GM18951 (cell line): ENCODE results near the gene EPB42.
"Not testable (repeated sequence)": the region's sequence is repeated elsewhere in the genome, so short reads cannot be mapped to it uniquely, and the experiment has no call there.

ENCODE experiments used
- POLR2A ChIP-seq: IDR thresholded peaks from 4 replicates; pipeline ENCODE4 v1.6.1; 2011; ENCODE audit warnings: mild to moderate bottlenecking; ENCODE audit not compliant: insufficient read length, insufficient read depth; ENCODE audit errors: extremely low read depth
- in situ Hi-C: fragments of 300-500 bp; cut with MboI; formaldehyde crosslinking; loops from one replicate; pipeline ENCODE4 v1.12.0; 2022; ENCODE audit warnings: low sequenced_read_pairs, mixed read lengths, inconsistent platforms; ENCODE audit not compliant: unreplicated experiment

Gene EPB42

DNA sequence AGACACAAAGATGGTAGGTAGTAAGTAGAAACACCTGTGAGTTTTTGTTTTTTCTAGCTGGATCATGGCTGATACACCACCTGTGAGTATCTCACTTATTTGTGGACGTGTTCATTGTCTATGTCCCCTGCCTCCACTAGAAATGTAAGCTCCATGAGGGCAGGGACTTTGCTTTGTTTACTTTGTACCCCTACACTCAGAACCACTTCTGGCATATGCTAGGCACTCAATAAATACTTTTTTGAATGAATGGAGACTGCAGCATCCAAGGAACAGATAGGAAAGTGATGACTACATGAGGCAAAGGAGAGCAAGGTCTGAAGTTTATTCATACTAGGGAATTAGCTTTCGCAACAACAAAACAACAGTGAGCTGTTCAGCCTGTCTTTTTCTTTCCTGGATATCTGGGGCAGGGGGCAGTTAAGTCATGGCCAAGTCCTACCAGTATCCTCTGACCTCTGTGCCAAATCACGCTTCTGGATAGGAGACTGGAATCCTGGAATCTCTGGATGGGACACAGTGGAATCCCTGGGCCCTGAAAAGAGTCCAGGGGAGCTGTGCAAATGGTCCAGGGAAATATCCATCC, 11.6 kb upstream of the EPB42 start:
- in situ Hi-C loops: loop anchor here (5.0 kb wide), 1 partner anchor 55 kb away; no protein-coding TSS in a partner anchor
- TF ChIP-seq POLR2A: no peak

DNA sequence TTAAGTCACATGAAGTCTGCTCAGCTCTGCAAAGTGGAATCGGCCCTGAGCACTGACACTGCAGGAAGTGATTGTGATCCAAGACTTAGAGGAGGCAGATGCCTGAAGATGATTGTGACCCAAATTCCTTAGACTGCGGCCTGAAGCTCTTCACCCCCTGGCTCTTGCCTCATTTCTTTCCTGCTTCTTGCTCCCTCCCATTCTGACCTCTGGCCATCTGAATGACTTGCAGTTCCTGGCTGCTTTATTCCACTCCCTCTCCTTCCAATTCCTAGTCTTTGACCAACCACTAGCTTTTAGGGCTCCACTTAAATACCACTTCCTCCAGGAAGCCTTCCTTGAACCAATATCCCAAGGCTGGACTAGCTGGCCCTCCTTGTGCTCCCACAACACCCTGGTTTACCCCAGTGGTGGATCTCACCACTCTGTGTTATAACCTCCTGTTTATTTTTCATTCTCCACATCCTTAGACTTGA, 9.9 kb upstream of the EPB42 start:
- in situ Hi-C loops: loop anchor here (5.0 kb wide), 1 partner anchor 57 kb away; no protein-coding TSS in a partner anchor
- no peak for TF ChIP-seq POLR2A

DNA sequence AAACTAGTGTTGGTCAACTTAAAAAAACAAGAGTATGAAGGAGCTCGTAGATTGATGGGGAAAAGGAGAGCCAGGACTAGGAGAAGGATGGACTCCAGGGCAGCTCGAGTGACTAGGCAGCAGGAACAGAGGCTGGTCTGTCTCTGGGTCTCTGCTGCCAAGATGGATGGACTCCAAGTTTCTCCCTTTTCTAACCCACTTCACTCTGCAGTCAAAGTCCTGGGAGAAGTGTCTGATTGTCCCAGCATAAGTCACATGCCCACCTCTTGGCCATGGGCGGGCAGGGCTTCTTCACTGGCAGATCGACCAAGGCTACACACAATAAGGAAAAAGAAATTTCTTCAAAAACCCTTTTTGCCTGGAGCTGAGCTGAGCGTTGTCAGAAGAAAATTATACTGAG, 9.2 kb upstream of the EPB42 start:
- no peak for TF ChIP-seq POLR2A
- in situ Hi-C loops: loop anchor here (5.0 kb wide), 1 partner anchor 57 kb away; no protein-coding TSS in a partner anchor

DNA sequence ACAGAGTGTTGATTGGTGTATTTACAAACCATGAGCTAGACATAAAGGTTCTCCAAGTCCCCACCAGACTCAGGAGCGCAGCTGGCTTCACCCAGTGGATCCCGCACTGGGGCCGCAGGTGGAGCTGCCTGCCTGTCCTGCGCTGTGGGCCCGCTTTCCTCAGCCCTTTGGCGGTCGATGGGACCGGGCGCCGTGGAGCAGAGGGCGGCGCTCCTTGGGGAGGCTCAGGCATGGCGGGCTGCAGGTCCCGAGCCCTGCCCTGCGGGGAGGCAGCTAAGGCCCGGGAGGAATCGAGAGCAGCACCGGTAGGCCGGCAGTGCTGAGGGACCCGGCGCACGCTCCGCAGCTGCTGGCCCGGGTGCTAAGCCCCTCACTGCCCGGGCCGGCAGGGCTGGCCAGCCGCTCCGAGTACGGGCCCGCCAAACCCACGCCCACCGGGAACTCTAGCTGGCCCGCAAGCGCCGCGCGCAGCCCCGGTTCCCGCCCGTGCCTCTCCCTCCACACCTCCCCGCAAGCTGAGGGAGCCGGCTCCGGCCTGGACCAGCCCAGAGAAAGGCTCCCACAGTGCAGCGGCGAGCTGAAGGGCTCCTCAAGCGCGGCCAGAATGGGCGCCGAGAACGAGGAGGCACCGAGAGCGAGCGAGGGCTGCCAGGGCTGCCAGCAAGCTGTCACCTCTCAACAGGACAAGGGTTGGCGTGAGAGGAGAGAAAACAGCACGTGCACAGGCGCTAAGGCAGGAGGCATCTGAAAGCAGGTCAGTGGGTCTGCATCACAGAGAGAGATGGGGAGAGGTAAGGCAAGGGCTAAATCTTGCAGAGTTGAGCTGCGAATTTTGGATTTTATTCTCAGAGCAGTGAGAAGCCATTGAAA, 5.9 kb upstream of the EPB42 start:
- TF ChIP-seq POLR2A: no peak
- in situ Hi-C loops: no loop called here

DNA sequence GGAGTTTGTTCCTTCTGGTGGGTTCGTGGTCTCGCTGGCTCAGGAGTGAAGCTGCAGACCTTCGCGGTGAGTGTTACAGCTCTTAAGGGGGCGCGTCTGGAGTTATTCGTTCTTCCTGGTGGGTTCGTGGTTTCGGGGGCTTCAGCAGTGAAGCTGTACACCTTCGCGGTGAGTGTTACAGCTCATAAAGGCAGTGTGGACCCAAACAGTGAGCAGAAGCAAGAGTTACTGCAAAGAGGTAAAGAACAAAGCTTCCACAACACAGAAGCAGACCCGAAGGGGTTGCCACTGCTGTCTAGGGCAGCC, 5.1 kb upstream of the EPB42 start:
- in situ Hi-C loops: not testable (repeated sequence)

GRCh38 chr15:43225201-43225949, 4.6 kb upstream of the EPB42 start:
- no peak for TF ChIP-seq POLR2A
- in situ Hi-C loops: no loop called here

- TF ChIP-seq POLR2A: no peak
- in situ Hi-C loops: no loop called here
Measured at GRCh38 chr15:43221422-43221821, 604 bp upstream of the EPB42 start.

- in situ Hi-C loops: no loop called here
- no peak for TF ChIP-seq POLR2A
Measured at GRCh38 chr15:43219929-43220928, 589 bp downstream of the EPB42 start.

DNA sequence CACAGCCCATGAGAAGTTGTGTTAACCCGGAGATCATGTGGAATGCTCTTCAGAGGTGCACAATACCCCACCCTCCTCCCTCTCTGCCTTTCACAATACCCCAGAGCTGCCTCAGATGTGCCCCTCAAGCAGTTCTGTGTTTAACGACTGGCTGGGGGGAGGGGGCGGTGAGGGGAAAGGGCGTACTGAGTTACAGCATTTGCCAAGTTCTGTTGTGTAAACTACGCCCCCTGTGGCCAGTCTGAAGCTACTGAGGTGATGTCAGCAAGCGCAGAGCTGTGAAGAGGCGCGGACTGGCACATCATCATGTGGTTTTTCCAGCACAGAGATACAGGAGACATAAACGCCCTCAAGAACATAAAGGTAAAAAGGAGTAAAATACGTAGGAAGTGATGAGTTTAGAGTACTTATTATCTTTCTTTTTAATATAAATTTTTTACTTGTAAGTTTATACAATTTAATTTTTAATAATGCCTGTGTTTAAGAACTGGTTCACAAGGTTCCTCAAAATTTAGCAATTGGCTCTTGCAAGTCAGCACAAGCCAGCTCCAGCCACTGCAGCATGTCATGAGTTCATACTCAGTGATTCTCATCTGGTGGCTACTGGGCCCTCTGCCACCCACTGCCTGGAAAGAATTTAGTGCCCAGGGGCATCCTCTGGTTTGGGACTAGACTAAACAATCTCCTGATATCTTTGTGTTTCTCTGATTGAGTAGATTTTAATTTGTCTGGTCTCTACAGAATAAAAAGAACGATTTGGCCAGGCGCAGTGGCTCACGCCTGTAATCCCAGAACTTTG, 1.7 kb downstream of the EPB42 start:
- in situ Hi-C loops: no loop called here
- no peak for TF ChIP-seq POLR2A

DNA sequence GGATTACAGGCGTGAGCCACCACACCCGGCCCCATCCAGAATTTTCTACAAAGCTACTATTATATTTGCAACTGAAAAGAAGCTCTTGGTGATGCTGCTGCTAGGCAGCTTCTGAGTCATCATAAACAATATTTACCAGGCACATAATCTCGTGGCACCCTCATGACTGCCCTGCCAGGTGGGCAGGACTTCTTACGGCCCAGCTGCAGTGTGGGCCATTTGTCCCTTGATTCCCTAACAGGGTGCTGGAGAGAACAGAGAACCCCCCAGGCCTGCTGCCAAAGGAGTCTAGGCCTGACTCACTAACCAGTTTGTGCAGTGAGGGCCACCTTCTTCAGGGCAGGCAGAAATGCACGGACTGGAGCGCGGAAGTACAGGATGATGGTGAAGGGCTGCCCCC, 4.9 kb downstream of the EPB42 start:
- in situ Hi-C loops: no loop called here
- TF ChIP-seq POLR2A: no peak

DNA sequence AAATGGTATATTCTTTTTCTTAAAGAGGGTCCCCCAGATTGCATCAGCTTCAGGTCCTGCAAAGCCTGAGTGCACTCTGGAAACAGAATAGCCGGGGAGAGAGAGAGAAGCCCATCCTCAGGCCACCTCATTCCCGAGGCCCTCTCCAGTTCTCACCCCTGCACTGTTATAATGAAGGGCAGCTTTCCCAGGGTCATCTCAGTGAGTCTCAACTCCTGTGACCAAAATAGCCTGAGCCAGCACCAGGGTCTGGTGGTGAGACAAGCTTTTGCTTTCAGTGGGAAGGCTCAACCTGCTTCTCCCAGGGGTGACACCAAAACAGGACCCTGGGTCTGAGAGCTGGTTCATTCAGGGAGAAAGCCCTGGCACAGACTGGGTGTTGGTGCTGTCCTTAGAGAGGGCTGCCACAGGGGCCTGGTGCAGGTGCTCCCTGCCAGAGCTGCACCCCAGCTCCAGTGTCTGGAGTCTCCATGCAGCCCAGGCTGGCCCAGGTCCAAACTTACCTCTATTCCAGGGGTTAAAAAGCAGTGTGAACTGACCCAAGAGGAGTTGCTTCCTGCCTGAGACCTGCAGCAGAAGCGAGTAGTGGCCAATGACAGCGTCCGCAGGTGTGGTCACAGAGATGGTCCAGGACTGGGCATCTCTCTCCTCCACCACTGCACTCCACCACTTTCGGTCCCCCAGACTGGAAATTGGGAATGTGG, 6.1 kb downstream of the EPB42 start:
- in situ Hi-C loops: no loop called here
- TF ChIP-seq POLR2A: no peak
